CD4-positive, alpha-beta T cell (primary cell): ENCODE results near the gene CA7. TPM values are rescaled to one million over a fixed set of nuclear protein-coding genes. Genes with fewer than 3 reads are reported as not detected.

ENCODE experiments used
- ATAC-seq: fragments of 200-7000 bp; cut with Tn5 transposase; one replicate; pipeline ENCODE4 v1.10.0; 2022; ENCODE audit warnings: mild to moderate bottlenecking; ENCODE audit not compliant: poor library complexity
- CTCF ChIA-PET: fragments of 350-600 bp; sonication (Branson Sonifier 250); formaldehyde crosslinking; loops from one replicate; lab custom pipeline; 2021; ENCODE audit warnings: antibody characterized with exemption, inconsistent platforms; lab: Charles Lee
- POLR2A ChIA-PET: fragments of 350-600 bp; sonication (Branson Sonifier 250); formaldehyde crosslinking; loops from one replicate; lab custom pipeline; 2021; ENCODE audit warnings: antibody characterized with exemption, inconsistent platforms; lab: Charles Lee
- DNase-seq, 14 experiments: peaks; one replicate each; pipeline ENCODE4 v3.0.0-alpha.2; 2013 to 2020; ENCODE audit warnings: mixed read lengths in 2 of 14
- H3K27ac ChIP-seq, 2 donors: one replicate each; pipeline versions ENCODE4 v1.5.1 to v1.7.0; 2013; ENCODE audit warnings: low read length in 2 of 2, low read depth in 1 of 2, mild to moderate bottlenecking in 1 of 2
- H3K27me3 ChIP-seq, 2 experiments: 1 replicate in 1 of 2; 2 replicates in 1 of 2; pipeline versions ENCODE4 v1.6.1 to v1.7.0; 2013; ENCODE audit warnings: low read length in 2 of 2, control low read depth in 1 of 2, mild to moderate bottlenecking in 1 of 2, moderate library complexity in 1 of 2; ENCODE audit not compliant: insufficient read depth in 2 of 2, control insufficient read depth in 1 of 2
- H3K36me3 ChIP-seq: one replicate; pipeline ENCODE4 v1.6.1; 2013; ENCODE audit warnings: low read length, control low read depth; ENCODE audit not compliant: insufficient read depth
- H3K4me1 ChIP-seq: one replicate; pipeline ENCODE4 v1.6.1; 2013; ENCODE audit warnings: low read length, control low read depth; ENCODE audit not compliant: insufficient read depth
- H3K4me3 ChIP-seq: one replicate; pipeline ENCODE4 v1.5.1; 2013; ENCODE audit warnings: mild to moderate bottlenecking, low read length, moderate library complexity
- H3K9me3 ChIP-seq, 2 experiments: 1 replicate in 1 of 2; 2 replicates in 1 of 2; pipeline versions ENCODE4 v1.6.1 to v1.7.0; 2013; ENCODE audit warnings: low read length in 2 of 2, mild to moderate bottlenecking in 2 of 2, control low read depth in 1 of 2, moderate library complexity in 1 of 2; ENCODE audit not compliant: control insufficient read depth in 1 of 2, insufficient read depth in 1 of 2
- H3K27ac Mint-ChIP-seq: one replicate; pipeline ENCODE4 v1.8.0; 2020; ENCODE audit warnings: mixed read lengths
- H3K27me3 Mint-ChIP-seq: one replicate; pipeline ENCODE4 v1.8.0; 2021; ENCODE audit warnings: mixed read lengths
- H3K36me3 Mint-ChIP-seq: one replicate; pipeline ENCODE4 v1.8.0; 2021; ENCODE audit warnings: low read depth, mixed read lengths
- H3K4me1 Mint-ChIP-seq: one replicate; pipeline ENCODE4 v1.8.0; 2021; ENCODE audit warnings: low read depth, mixed read lengths
- H3K4me3 Mint-ChIP-seq: one replicate; pipeline ENCODE4 v1.8.0; 2020; ENCODE audit warnings: mild to moderate bottlenecking, mixed read lengths
- H3K9me3 Mint-ChIP-seq: one replicate; pipeline ENCODE4 v1.8.0; 2020; ENCODE audit warnings: mixed read lengths
- intact Hi-C, 2 experiments: fragments of 100-400 bp; cut with DNase I in 1 of 2; cut with micrococcal nuclease in 1 of 2; formaldehyde crosslinking; loops; one replicate each; pipeline versions ENCODE4 v1.15.1 to v1.9.0; 2023 to 2025; cut with DNase I, micrococcal nuclease
- total RNA-seq, 174 experiments: library from RNA in 2 of 174; stranded (reverse) in 2 of 174; gene quantifications; one replicate each; pipeline ENCODE4 v1.2.3 and lab custom pipeline; 2021 to 2026
- TF ChIP-seq, protein P1 (sequence below): fragments of 200-600 bp; IDR thresholded peaks from one replicate; pipeline ENCODE4 v1.8.0; 2022; ENCODE audit warnings: antibody characterized with exemption, mild to moderate bottlenecking

Gene CA7
- total RNA-seq, 2 experiments from 2014 or later, result not detected

DNA sequence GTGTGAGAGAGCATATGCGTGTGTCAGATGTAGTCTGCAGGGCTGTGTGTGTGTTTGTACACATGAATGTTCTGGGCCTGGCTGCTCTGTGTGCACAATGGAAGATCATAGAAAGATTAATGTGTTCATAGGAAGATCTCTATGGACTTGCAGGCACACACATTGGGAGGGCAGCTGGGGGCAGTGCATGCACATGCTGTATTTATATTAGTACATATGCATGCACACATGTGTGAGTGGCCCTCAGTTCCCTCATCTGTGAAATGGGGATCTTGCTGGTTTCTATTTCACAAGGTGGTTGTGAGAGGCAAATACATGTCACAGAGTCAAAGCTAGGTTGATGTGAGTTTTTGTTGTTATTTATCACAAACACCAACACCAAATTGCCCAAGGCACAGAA, 2.1 kb downstream of the CA7 start:
- TF ChIP-seq, protein P1, sequence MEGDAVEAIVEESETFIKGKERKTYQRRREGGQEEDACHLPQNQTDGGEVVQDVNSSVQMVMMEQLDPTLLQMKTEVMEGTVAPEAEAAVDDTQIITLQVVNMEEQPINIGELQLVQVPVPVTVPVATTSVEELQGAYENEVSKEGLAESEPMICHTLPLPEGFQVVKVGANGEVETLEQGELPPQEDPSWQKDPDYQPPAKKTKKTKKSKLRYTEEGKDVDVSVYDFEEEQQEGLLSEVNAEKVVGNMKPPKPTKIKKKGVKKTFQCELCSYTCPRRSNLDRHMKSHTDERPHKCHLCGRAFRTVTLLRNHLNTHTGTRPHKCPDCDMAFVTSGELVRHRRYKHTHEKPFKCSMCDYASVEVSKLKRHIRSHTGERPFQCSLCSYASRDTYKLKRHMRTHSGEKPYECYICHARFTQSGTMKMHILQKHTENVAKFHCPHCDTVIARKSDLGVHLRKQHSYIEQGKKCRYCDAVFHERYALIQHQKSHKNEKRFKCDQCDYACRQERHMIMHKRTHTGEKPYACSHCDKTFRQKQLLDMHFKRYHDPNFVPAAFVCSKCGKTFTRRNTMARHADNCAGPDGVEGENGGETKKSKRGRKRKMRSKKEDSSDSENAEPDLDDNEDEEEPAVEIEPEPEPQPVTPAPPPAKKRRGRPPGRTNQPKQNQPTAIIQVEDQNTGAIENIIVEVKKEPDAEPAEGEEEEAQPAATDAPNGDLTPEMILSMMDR, result no peak
- intact Hi-C loops, result no loop called here
- H3K4me1 Mint-ChIP-seq, result peaks cover 11% of the 10 kb centered on the region
- Histone ChIP-seq H3K27me3 (peaks cover 33 to 40% of the 10 kb centered on the region in 2 experiments), H3K4me1 (peaks cover 7% of the 10 kb centered on the region), H3K36me3 (no peaks in the 10 kb centered on the region), H3K27ac (no peak overlapping the region), H3K4me3 (no peak overlapping the region), H3K9me3 (peaks cover 0 to 4% of the 10 kb centered on the region in 2 experiments)
- H3K27ac Mint-ChIP-seq, result no peak overlapping the region
- ChIA-PET POLR2A (no interaction called here), CTCF (interaction anchor here (1.1 kb wide), 1 partner anchor 16 kb away, joined by 3 read pairs; the partner anchor contains the start of gene NAE1)
- H3K9me3 Mint-ChIP-seq, result no peaks in the 10 kb centered on the region
- H3K36me3 Mint-ChIP-seq, result no peaks in the 10 kb centered on the region
- H3K27me3 Mint-ChIP-seq, result peaks cover 58% of the 10 kb centered on the region
- ATAC-seq (no peak), DNase-seq (no peak)
- peak overlapping the region; percentile 36 for H3K4me3 Mint-ChIP-seq

DNA sequence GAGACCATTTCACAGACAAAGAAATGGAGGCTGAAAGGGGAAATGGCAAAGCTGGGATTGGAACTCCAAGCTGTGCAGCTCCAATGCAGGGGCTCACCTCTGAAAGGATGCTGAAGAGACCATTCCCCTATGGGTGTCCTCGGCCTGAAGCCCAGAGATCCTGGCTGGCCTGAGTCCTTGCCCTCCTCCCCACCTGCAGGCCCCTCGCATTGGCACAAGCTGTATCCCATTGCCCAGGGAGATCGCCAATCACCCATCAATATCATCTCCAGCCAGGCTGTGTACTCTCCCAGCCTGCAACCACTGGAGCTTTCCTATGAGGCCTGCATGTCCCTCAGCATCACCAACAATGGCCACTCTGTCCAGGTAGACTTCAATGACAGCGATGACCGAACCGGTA, 2.6 kb downstream of the CA7 start:
- no peak overlapping the region for H3K27ac ChIP-seq

DNA sequence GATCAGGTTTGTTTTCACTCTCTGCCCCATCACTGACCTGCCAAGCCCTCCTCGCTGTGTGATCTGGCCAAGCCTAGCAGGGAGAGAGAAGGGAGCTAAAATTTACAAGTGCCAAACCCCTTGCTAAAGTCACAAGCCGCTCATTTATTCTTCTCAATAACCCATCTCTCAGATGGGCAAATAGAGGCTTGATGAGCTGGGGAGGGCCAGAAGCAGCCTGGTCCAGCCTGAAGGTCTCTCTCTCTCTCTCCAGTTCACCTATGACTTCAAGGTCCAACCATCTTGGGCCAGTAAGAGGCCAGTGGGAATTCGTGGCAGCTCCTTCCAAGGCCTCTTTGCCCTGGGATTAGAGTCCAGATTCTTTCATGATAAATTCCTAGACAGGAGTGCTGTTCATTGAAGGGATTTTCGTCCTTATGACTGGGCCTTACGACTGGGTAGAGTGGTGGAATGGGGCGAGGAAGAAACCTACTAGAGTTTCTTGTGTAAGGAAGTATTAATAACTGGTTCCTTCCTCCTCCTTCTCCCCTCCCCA, 3.4 kb downstream of the CA7 start:
- Histone ChIP-seq H3K9me3 (peaks cover 0 to 4% of the 10 kb centered on the region in 2 experiments), H3K4me3 (no peak overlapping the region), H3K36me3 (no peaks in the 10 kb centered on the region), H3K4me1 (peaks cover 7% of the 10 kb centered on the region), H3K27ac (no peak overlapping the region), H3K27me3 (peaks cover 33 to 40% of the 10 kb centered on the region in 2 experiments)
- Mint-ChIP-seq H3K4me1 (peaks cover 11% of the 10 kb centered on the region), H3K27me3 (peaks cover 50% of the 10 kb centered on the region), H3K36me3 (no peaks in the 10 kb centered on the region), H3K4me3 (no peak overlapping the region), H3K27ac (no peak overlapping the region), H3K9me3 (no peaks in the 10 kb centered on the region)
- DNase-seq, result no peak
- intact Hi-C loops, result no loop called here
- no peak for ATAC-seq
- CTCF ChIA-PET, result interaction anchor here (1.1 kb wide), 1 partner anchor 17 kb away, joined by 3 read pairs; the partner anchor contains the start of gene NAE1
- POLR2A ChIA-PET, result no interaction called here
- TF ChIP-seq, protein P1, result no peak

More for the DNA sequence above, 2.6 kb downstream of the CA7 start:
- no peaks in the 10 kb centered on the region for H3K36me3 Mint-ChIP-seq
- Histone ChIP-seq H3K27me3 (peaks cover 33 to 40% of the 10 kb centered on the region in 2 experiments), H3K36me3 (no peaks in the 10 kb centered on the region), H3K4me1 (peaks cover 7% of the 10 kb centered on the region), H3K4me3 (no peak overlapping the region), H3K9me3 (peaks cover 0 to 4% of the 10 kb centered on the region in 2 experiments)
- POLR2A ChIA-PET, result no interaction called here
- TF ChIP-seq, protein P1, result no peak
- no peak overlapping the region for H3K27ac Mint-ChIP-seq
- ATAC-seq (no peak), DNase-seq (no peak)
- intact Hi-C loops, result no loop called here
- CTCF ChIA-PET, result interaction anchor here (0.6 to 1.1 kb wide), 2 partner anchors 16 to 46 kb away, joined by 3 read pairs; partner anchors contain the start of gene NAE1
- peaks cover 54% of the 10 kb centered on the region for H3K27me3 Mint-ChIP-seq
- no peak overlapping the region for H3K4me3 Mint-ChIP-seq
- H3K4me1 Mint-ChIP-seq, result peaks cover 11% of the 10 kb centered on the region
- no peaks in the 10 kb centered on the region for H3K9me3 Mint-ChIP-seq
